A204.1 (cell line): ENCODE measurements around the gene RAE1.
"Not testable (repeated sequence)": the region's sequence is repeated elsewhere in the genome, so short reads cannot be mapped to it uniquely, and the experiment has no call there.

Source experiments
- FAIRE-seq: peaks from 2 replicates; lab custom pipeline; 2012; peaks lifted over from hg19 to GRCh38; lab: Jason Lieb, UNC

The RAE1 gene

DNA sequence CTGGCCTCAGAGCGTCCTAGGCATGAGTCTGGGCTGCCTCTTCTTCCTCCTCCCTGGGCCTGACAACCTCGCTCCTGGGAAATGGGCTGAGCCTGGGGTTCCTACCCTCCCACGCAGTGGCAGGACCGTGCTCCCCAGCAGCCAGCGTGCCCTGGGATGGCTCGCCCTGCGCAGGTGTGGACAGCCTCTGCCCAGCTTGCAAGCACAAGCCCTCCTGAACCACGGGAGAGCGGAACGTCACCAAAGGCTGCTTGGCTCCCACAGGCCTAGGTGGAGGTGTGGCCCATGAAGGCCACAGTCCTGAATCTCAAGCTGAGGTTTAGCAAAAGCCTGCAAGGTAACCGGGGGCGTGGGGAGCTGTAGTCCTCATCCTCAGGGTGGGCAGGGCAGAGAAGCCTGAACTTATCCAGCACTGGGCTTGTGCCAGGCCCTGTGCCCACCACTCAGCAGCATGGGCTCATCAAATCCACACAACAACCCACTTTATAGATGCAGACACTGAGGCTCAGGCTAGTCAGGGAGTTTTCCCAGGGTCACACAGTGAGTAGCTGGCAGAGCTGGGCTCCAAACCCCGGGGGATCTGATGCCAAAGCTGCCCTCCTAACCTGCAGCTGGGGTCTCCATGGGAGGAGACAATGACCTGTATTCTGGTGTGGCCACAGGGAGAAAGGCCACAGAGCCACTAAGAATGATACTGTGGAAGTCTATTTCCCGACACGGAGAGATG is 65.4 kb downstream of the RAE1 start:
- no peak for FAIRE-seq

DNA sequence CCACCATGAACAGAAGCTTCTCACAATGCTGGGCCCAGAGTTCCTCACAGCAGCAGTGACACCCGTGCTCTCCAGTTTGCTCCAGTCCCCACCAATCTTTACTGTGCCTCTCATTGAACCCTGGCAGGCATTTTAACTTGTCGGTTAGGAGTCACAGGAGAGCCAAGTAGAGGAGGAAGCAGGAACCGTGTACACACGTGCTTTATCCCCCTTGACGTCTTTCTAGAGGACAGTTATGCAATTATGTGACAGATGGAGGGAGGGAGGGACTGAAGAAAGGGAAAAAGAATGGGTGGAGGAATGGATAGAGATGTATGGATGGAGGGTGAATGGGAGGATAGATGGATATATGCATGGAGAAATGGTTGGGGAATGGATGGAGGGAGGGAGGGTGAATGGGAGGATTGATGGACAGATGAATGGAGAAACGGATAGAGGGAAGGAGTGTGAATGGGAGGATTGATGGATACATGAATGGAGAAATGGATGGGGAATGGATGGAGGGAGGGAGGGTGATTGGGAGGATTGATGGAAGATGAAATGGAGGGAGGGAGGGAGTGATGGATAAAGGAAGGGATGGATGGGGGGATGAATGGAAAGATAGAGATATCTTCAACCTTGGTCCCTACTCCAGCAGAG is 66.1 kb downstream of the RAE1 start:
- no peak for FAIRE-seq

DNA sequence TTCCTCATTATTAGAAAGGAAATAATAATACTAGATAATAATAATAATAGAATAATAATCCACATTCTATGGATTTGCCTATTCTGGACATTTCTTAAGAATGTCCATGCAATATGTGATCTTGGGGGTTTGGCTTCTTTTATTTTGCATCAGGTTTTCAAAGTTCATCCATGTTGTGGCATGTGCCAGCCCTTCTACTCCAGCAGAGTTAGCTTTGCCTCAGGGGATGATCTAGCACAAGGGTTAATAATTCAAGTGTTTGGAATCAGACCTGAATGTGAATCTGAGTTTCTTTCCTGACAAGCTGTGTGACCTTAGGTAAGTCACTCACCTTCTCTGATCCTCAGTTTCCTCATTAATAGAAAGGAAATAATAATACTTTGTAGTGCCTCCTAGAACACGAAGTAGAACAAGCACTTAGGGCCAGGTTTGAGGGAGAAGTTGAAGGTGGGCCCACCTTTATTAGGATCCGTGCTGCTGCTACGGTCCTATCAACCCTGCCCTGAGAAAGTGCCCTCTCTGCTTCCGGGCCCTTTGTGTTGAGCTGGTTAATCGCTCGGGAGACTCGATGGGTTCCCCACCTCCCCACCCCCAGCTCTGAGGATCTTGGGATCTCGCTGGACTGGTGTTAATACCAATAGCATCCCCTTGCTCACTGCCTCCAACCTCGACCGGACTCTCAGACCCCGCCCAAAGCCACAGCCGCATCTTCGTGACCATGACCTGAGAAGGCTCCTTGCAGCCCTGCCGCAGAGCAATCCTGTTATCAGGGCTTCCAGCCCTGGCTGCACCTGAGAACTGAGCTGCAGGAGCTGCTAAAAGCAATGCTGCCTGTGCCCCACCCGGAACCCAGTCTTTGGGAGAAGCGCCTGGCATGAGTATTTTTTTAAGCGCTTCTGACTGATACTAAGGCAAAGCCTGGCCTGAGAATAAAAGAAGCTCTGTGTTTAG is 67.0 kb downstream of the RAE1 start:
- no peak for FAIRE-seq

DNA sequence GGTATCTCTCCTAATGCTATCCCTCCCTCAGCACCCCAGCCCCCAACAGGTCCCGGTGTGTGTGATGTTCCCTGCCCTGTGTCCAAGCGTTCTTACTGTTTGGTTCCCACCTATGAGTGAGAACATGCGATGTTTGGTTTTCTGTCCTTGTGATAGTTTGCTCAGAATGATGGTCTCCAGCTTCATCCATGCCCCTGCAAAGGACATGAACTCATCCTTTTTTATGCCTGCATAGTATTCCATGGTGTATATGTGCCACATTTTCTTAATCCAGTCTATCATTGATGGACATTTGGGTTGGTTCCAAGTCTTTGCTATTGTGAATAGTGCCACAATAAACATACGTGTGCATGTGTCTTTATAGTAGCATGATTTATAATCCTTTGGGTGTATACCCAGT is 68.4 kb downstream of the RAE1 start:
- not testable (repeated sequence) for FAIRE-seq

DNA sequence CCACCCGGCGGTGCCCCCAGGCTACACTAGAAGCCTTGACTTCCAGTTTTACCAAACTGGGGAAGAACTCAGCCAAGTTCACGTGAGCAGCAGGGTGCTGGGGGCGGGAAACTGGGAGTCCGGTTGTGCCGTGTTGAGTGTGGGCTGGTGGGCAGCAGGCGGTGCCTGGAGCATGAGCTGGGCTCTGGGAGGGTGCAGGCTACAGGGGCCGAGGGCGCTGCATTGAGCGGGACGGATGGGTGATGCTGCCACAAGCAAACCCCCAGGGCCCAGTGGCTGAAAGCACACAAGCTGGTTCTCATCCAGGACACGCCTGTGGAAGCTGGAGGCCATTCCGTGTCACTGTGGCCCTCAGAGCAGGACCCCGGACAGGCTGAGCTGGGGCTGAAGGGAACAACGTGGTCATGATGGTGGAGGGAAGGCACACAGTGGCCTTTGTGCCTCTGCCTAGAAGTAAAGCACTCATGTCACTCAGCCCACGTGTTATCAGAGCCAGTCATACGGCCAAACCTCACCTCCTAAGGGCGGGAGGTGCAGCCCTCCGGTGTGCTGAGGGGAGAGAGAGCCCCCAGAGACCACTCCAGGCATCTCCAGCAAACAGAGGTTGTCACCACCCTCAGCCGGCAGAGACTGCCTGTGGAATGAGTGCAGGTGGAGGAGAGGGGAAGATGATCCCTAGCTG is 69.7 kb downstream of the RAE1 start:
- FAIRE-seq = no peak

DNA sequence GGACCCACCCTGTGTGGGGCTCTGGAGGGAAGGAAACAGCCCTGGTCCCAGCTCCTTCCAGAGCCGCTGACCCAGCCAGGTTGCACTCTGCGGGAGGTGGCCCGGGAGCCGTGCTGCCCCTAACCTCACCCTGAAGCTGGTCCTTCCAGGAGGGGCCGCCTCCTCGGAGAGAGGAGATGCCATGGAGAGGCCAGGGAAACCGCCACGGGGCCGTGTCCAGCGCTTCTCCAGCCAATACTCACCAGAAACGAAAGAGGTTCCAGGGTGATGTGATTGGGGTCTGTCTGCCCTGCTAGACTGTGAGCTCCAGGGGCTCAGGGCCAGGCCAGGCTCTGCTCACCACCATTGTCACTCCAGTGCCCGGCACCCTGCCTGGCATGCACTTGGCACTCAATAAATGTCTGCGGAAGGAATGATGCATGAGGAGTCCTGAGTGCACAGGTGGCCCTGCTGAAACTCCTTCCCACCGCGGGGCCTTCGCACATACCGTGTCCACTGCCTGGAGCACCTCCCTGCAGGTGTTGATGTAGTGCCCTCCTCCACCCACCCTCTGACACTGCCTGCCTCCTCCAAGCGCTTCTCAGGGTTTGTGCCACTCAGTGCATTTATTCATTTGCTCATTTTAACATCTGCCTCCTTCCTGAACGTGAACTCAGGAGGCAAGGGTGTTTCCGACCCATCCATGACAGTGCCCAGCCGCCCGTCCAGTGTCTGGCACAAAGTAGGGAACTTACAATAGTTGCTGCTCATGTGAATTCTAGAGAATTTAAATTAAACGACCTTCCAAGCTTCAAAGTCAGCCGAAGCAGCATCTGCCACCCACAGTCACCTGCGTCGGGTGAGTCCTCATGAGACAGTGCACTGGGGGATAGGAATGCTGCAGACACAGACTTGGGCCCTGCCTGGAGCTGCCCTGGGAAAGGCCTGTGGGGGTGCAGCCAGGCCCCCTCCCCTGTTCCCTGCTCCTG is 70.5 kb downstream of the RAE1 start:
- no peak for FAIRE-seq

DNA sequence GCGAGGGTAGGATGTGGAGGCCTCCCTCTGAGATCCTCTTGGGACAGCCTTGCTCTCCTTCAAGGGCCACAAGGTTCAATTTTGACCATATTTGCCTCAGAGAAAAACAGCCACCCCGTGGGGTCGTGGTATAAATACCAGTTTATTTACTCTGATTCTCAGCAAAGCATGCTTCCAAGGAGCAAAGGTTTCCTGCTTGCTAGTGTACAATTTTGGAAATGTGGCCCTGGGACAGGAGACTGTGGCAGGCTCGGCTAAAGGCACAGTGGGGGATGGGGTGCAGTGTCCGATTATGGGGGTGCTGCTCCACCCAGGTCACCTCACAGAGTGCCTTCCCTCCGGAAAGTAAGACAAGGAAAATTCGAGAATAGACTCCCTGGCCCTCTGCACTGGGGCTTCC is 71.2 kb downstream of the RAE1 start:
- FAIRE-seq = no peak

DNA sequence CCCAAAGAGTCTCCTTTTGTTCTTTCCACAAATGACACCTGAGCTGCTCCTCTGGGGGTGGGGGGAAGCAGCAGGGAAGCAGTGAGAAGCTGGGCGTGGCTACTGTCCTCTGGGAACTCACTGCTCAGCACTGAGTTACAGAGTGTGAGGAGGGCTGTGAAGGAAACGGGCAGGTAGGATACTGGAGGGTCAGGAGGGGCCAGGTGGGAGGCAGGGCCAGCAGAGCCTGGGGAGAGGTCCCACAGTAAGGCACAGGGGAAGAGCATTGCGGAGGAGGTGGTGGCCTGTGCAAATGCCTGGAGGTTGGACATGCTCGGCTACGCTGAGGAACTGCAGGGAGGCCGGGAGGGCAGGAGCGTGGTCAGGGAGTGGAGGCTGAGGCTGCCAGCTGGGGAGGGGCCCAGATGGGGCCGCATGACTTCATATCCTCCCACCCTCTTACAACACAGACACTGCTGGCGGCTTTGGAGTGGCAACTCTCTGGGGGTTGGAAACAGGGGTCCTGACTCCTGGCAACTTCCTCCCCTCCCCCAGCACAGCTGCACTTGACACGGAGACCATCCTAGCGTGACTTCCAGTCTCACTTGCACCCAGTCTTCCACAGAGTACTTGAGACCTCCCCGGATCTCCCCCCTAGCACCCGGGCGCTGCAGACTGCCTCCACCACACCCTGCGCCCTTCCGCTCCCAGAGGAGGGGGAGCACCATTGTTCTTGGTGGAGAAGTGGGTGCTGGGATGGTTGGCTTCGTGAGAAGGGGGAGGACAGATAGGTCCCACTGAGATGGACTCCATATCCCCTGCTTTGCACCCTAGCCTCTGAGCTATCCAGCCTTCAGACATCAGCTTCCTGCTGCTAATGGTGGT is 74.3 kb downstream of the RAE1 start:
- FAIRE-seq = no peak

DNA sequence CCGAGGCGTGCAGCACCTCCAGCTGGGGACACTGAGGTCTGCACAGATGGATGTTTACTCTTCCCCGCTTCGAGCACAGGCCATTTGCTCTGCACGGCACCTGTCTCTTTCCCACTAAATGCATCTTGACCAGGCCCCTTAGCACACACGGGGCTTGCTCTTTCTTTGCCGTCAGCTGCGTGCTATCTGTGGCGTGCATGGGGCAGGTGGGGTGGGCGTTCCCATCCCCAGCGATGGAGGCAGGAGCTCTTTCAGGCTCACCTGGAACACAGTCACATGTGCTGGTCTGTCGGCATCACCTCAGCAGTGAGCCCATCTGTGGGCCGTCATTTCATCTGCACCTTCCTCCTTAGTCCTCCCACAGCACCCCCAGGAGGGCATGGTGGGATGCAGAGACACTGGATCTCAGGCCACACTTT is 75.2 kb downstream of the RAE1 start:
- no peak for FAIRE-seq

DNA sequence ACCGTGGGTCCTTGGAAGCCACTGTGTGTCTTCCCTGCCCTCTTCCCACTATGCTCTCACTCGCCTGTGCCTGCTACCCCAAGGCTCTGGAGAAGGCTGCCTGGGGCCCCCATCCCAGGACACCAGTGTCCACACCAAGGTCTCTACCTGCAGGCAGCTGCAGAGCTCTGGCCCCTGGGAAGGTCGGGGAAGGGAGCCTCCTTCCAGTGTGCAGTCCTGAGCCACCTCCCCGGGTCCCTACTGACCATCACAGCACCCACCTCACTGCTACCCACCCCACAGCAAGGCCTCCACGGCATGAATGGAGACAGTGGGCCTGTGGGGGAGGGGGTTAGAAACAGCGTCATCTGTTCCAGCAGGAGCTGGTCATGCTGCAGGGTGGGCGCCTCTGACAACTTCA is 75.8 kb downstream of the RAE1 start:
- FAIRE-seq = no peak

DNA sequence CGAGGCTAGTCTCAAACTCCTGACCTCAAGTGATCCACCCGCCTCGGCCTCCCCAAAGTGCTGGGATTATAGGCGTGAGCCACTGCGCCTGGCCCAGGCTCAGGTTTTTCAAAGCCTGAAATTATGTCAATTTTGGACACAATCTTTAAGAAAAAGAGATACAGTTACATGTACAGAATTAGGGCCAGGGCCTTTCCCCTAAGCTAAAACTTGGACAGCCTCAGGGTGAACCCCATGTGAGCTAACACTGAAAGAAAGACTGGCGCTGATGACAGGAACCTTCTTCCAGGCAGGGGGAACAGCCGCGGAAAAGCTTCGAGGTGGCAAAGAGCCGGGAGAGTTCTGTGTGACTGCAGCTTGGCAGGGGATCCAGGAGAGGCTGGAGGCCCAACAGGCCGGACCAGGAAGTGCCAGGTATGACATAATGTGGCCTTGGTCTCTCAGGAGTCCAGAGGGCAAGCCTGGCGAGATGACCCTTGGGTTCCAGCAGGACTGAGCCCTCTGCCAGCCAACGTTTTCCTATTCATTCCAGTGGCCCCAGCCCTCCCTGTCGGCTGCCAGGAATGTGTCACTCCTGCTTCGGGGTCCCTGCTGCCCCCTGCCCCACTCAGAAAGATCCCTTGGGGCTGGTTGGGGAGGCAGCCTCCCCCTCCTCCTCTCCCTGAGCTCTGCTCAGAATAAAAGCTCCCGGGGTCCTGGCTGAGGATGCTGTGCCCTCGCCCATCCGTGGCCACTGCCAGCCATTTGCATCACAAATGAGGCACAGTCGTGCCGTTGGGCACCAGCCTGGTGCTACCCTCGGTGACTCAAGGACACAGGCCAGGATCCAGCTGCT is 77.5 kb downstream of the RAE1 start:
- no peak for FAIRE-seq
